GM23338 (cell line): ENCODE data around the gene ZDBF2. TPM values are rescaled to one million over a fixed set of nuclear protein-coding genes. Genes with fewer than 3 reads are reported as not detected.

ENCODE experiments used
- CTCF ChIP-seq, 2 experiments: fragments of 200-600 bp in 1 of 2; sonication (generic) in 1 of 2; conservative IDR thresholded peaks; 2 replicates each; pipeline versions ENCODE4 v1.5.1 to v1.6.1; 2016 to 2017; ENCODE audit warnings: antibody characterized with exemption in 2 of 2, low read depth in 2 of 2, mild to moderate bottlenecking in 2 of 2, moderate library complexity in 1 of 2
- EZH2 ChIP-seq: fragments of 200-600 bp; sonication (generic); IDR thresholded peaks from one replicate; pipeline ENCODE4 v1.8.0; 2017; ENCODE audit warnings: antibody characterized with exemption, mild to moderate bottlenecking, low read depth; ENCODE audit not compliant: unreplicated experiment
- POLR2AphosphoS5 ChIP-seq: IDR thresholded peaks from 2 replicates; pipeline ENCODE4 v1.6.1; 2016; ENCODE audit warnings: antibody characterized with exemption, low read depth
- ZNF462 ChIP-seq: fragments of 250-450 bp; sonication (Bioruptor Pico); IDR thresholded peaks from 2 replicates; pipeline ENCODE4 v1.5.0; 2020; ENCODE audit warnings: mild to moderate bottlenecking, moderate library complexity
- polyA plus RNA-seq: library from polyadenylated mRNA; unstranded; fragments of >200 nt; fragmentation: Nextera tagmentation; extraction: Ambion mirVana; gene quantifications from 2 replicates; pipeline ENCODE4 v1.2.1, GENCODE V29; 2016
- total RNA-seq: library from RNA; depleted of rRNA; stranded (reverse); fragments of >200 nt; shearing (Covaris generic); gene quantifications from 2 replicates; pipeline ENCODE4 v1.2.3, GENCODE V29; 2014
- TF ChIP-seq, protein P1 (sequence below): IDR thresholded peaks from one replicate; pipeline ENCODE4 v1.6.1; 2018; ENCODE audit warnings: antibody characterized with exemption; ENCODE audit not compliant: unreplicated experiment

ZDBF2 gene
- total and polyA plus RNA-seq, 2 experiments from 2014 or later = 7.6 to 41.1 TPM

DNA sequence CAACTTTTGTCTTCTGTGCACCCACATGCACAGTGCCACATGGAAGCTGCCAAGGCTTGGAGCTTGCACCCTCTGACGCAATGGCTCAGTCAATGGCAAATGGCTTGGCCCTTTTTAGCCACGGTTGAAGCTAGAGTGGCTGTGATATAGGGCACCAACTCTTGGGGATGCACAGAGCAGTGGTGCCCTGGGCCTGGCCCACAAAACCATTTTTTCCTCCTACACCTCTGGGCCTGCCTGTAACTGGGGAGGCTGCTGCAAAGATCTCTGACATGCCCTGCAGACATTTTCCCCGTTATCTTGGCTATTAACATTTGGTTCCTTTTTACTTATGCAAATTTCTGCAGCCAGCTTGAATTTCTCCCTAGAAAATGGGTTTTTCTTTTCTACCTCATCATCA lies 74.9 kb downstream of the ZDBF2 start (continued):
- TF ChIP-seq, protein P1, sequence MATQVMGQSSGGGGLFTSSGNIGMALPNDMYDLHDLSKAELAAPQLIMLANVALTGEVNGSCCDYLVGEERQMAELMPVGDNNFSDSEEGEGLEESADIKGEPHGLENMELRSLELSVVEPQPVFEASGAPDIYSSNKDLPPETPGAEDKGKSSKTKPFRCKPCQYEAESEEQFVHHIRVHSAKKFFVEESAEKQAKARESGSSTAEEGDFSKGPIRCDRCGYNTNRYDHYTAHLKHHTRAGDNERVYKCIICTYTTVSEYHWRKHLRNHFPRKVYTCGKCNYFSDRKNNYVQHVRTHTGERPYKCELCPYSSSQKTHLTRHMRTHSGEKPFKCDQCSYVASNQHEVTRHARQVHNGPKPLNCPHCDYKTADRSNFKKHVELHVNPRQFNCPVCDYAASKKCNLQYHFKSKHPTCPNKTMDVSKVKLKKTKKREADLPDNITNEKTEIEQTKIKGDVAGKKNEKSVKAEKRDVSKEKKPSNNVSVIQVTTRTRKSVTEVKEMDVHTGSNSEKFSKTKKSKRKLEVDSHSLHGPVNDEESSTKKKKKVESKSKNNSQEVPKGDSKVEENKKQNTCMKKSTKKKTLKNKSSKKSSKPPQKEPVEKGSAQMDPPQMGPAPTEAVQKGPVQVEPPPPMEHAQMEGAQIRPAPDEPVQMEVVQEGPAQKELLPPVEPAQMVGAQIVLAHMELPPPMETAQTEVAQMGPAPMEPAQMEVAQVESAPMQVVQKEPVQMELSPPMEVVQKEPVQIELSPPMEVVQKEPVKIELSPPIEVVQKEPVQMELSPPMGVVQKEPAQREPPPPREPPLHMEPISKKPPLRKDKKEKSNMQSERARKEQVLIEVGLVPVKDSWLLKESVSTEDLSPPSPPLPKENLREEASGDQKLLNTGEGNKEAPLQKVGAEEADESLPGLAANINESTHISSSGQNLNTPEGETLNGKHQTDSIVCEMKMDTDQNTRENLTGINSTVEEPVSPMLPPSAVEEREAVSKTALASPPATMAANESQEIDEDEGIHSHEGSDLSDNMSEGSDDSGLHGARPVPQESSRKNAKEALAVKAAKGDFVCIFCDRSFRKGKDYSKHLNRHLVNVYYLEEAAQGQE = no peak
- TF ChIP-seq POLR2AphosphoS5 = no peak
- no peak for TF ChIP-seq CTCF (conservative IDR thresholded peaks at IDR 0.05; ENCODE audit: low read depth in 2 of 2)
- no peak for TF ChIP-seq ZNF462 (CRISPR knock-in tag)
- TF ChIP-seq EZH2 = no peak
